Neural cell (in vitro differentiated cells): ENCODE data around the gene UNKL. TPM values are rescaled to one million over a fixed set of nuclear protein-coding genes. Genes with fewer than 3 reads are reported as not detected.

ENCODE experiments used
- H2AFZ ChIP-seq: fragments of 200-600, 300-800 bp; sonication (generic), shearing (Covaris generic); 2 replicates; pipeline ENCODE4 v1.6.0; 2014; ENCODE audit warnings: low read depth, mild to moderate bottlenecking, antibody characterized with exemption, low read length, moderate library complexity
- H3F3A ChIP-seq: fragments of 200-600 bp; shearing (Covaris generic); 2 replicates; pipeline ENCODE4 v1.6.1; 2016; ENCODE audit warnings: mild to moderate bottlenecking, moderate library complexity, mixed read lengths, antibody characterized with exemption, low read length; ENCODE audit not compliant: insufficient read depth, poor library complexity, severe bottlenecking
- H3K27ac ChIP-seq: fragments of 200-600, 300-800 bp; sonication (generic), shearing (Covaris generic); 2 replicates; pipeline ENCODE4 v1.5.1; 2014; ENCODE audit warnings: mild to moderate bottlenecking, low read length, moderate library complexity
- H3K27me3 ChIP-seq: fragments of 300-800, 200-600 bp; sonication (generic), shearing (Covaris generic); 2 replicates; pipeline ENCODE4 v1.6.0; 2014; ENCODE audit warnings: mild to moderate bottlenecking, low read depth, low read length, moderate library complexity; ENCODE audit not compliant: insufficient read depth
- H3K36me3 ChIP-seq: fragments of 300-800, 200-600 bp; sonication (generic), shearing (Covaris generic); 2 replicates; pipeline ENCODE4 v1.5.1; 2014; ENCODE audit warnings: mild to moderate bottlenecking, antibody characterized with exemption, low read length, moderate library complexity; ENCODE audit not compliant: insufficient read depth
- H3K4me2 ChIP-seq: fragments of 300-800, 200-600 bp; sonication (generic), shearing (Covaris generic); 2 replicates; pipeline ENCODE4 v1.6.0; 2014; ENCODE audit warnings: mild to moderate bottlenecking, low read length
- H3K4me3 ChIP-seq: fragments of 300-800, 200-600 bp; sonication (generic), shearing (Covaris generic); 2 replicates; pipeline ENCODE4 v1.5.1; 2014; ENCODE audit warnings: mild to moderate bottlenecking, low read length, moderate library complexity
- H3K79me2 ChIP-seq: fragments of 200-600 bp; shearing (Covaris generic); replicated peaks from 2 replicates; pipeline ENCODE4 v1.6.0; 2014; ENCODE audit warnings: mild to moderate bottlenecking, low read length, moderate library complexity; ENCODE audit not compliant: insufficient read depth
- H3K9ac ChIP-seq: fragments of 300-800, 200-600 bp; sonication (generic), shearing (Covaris generic); 2 replicates; pipeline ENCODE4 v1.6.1; 2016; ENCODE audit warnings: mild to moderate bottlenecking, low read length, mixed read lengths
- H3K9me2 ChIP-seq: fragments of 200-600 bp; shearing (Covaris generic); 2 replicates; pipeline ENCODE4 v1.6.1; 2016; ENCODE audit warnings: mild to moderate bottlenecking, low read length, mixed read lengths; ENCODE audit not compliant: insufficient read depth
- H3K9me3 ChIP-seq: fragments of 200-600, 300-800 bp; sonication (generic), shearing (Covaris generic); 2 replicates; pipeline ENCODE4 v1.6.1; 2016; ENCODE audit warnings: mild to moderate bottlenecking, mixed run types, low read length, moderate library complexity, mixed read lengths
- H4K20me1 ChIP-seq: fragments of 200-600 bp; shearing (Covaris generic); 2 replicates; pipeline ENCODE4 v1.6.1; 2016; ENCODE audit warnings: mild to moderate bottlenecking, mixed run types; ENCODE audit not compliant: insufficient read depth
- EP300 ChIP-seq: fragments of 450-650 bp; conservative IDR thresholded peaks from 2 replicates; pipeline ENCODE4 v1.6.1; 2014; ENCODE audit warnings: antibody characterized with exemption, mild to moderate bottlenecking, moderate library complexity; ENCODE audit not compliant: poor library complexity, severe bottlenecking
- EZH2 ChIP-seq: fragments of 200-600, 300-800 bp; shearing (Covaris generic), sonication (generic); IDR thresholded peaks from 2 replicates; pipeline ENCODE4 v1.6.1; 2014; ENCODE audit warnings: antibody characterized with exemption, low read length, borderline replicate concordance, mild to moderate bottlenecking; ENCODE audit not compliant: insufficient read depth, poor library complexity, severe bottlenecking
- MXI1 ChIP-seq: fragments of 450-650 bp; conservative IDR thresholded peaks from 2 replicates; pipeline ENCODE4 v1.6.1; 2014; ENCODE audit warnings: antibody characterized with exemption, mild to moderate bottlenecking; ENCODE audit not compliant: poor library complexity, severe bottlenecking
- POLR2AphosphoS5 ChIP-seq: IDR thresholded peaks from 2 replicates; pipeline ENCODE4 v1.6.1; 2012
- RAD21 ChIP-seq: fragments of 450-650 bp; conservative IDR thresholded peaks from 2 replicates; pipeline ENCODE4 v1.6.1; 2014; ENCODE audit warnings: antibody characterized with exemption, mild to moderate bottlenecking, moderate library complexity
- SMC3 ChIP-seq: fragments of 450-650 bp; conservative IDR thresholded peaks from 2 replicates; pipeline ENCODE4 v1.6.1; 2014; ENCODE audit warnings: antibody characterized with exemption, mild to moderate bottlenecking, moderate library complexity; ENCODE audit not compliant: poor library complexity
- TAF1 ChIP-seq: IDR thresholded peaks from 2 replicates; pipeline ENCODE4 v1.6.1; 2012; ENCODE audit warnings: low read depth
- polyA plus RNA-seq: library from polyadenylated mRNA; depleted of rRNA; stranded (reverse); fragments of >200 nt; gene quantifications from 2 replicates; pipeline ENCODE4 v1.2.3, GENCODE V29; 2014
- TF ChIP-seq, protein P1 (sequence below): IDR thresholded peaks from 2 replicates; pipeline ENCODE4 v1.6.1; 2012; ENCODE audit warnings: borderline replicate concordance
- TF ChIP-seq, protein P2 (sequence below): fragments of 450-650 bp; IDR thresholded peaks from 2 replicates; pipeline ENCODE4 v1.5.1; 2014; ENCODE audit warnings: antibody characterized with exemption, mild to moderate bottlenecking, moderate library complexity; ENCODE audit not compliant: poor library complexity, severe bottlenecking

Gene UNKL
- polyA plus RNA-seq, 1 donor from 2014 or later = 11.9 TPM

DNA sequence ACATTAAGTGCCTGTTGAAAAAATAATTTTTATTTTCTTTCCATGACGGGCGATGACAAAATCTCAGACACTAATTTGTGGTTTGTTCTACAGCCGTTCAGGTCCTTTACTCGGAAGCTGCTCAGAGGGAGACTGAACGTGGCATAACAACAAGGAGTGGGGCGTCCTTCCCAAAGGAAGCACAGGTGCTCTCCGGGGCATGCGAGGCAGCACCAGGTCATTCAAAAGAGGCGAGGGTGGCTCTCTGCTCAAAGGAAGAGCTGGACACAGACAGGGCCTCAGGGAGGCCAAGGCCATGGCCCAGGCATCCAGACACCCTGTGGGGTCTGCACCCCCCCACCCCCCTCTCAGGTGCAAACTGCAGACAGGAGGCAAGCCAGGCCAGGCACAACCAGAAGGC lies 16.2 kb downstream of the UNKL start:
- H3F3A ChIP-seq = no peaks in the 10 kb centered on the region
- TF ChIP-seq, protein P1, sequence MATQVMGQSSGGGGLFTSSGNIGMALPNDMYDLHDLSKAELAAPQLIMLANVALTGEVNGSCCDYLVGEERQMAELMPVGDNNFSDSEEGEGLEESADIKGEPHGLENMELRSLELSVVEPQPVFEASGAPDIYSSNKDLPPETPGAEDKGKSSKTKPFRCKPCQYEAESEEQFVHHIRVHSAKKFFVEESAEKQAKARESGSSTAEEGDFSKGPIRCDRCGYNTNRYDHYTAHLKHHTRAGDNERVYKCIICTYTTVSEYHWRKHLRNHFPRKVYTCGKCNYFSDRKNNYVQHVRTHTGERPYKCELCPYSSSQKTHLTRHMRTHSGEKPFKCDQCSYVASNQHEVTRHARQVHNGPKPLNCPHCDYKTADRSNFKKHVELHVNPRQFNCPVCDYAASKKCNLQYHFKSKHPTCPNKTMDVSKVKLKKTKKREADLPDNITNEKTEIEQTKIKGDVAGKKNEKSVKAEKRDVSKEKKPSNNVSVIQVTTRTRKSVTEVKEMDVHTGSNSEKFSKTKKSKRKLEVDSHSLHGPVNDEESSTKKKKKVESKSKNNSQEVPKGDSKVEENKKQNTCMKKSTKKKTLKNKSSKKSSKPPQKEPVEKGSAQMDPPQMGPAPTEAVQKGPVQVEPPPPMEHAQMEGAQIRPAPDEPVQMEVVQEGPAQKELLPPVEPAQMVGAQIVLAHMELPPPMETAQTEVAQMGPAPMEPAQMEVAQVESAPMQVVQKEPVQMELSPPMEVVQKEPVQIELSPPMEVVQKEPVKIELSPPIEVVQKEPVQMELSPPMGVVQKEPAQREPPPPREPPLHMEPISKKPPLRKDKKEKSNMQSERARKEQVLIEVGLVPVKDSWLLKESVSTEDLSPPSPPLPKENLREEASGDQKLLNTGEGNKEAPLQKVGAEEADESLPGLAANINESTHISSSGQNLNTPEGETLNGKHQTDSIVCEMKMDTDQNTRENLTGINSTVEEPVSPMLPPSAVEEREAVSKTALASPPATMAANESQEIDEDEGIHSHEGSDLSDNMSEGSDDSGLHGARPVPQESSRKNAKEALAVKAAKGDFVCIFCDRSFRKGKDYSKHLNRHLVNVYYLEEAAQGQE = no peak
- TF ChIP-seq EP300 (no peak), POLR2AphosphoS5 (no peak), MXI1 (no peak), RAD21 (no peak), EZH2 (no peak), SMC3 (no peak), TAF1 (no peak)
- TF ChIP-seq, protein P2, sequence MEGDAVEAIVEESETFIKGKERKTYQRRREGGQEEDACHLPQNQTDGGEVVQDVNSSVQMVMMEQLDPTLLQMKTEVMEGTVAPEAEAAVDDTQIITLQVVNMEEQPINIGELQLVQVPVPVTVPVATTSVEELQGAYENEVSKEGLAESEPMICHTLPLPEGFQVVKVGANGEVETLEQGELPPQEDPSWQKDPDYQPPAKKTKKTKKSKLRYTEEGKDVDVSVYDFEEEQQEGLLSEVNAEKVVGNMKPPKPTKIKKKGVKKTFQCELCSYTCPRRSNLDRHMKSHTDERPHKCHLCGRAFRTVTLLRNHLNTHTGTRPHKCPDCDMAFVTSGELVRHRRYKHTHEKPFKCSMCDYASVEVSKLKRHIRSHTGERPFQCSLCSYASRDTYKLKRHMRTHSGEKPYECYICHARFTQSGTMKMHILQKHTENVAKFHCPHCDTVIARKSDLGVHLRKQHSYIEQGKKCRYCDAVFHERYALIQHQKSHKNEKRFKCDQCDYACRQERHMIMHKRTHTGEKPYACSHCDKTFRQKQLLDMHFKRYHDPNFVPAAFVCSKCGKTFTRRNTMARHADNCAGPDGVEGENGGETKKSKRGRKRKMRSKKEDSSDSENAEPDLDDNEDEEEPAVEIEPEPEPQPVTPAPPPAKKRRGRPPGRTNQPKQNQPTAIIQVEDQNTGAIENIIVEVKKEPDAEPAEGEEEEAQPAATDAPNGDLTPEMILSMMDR = no peak
- no peak overlapping the region for H3K9ac ChIP-seq
- H4K20me1 ChIP-seq = no peaks in the 10 kb centered on the region
- no peaks in the 10 kb centered on the region for H3K79me2 ChIP-seq
- no peaks in the 10 kb centered on the region for H3K9me2 ChIP-seq
- no peak overlapping the region for H3K4me2 ChIP-seq
- H3K9me3 ChIP-seq = no peaks in the 10 kb centered on the region
- no peak overlapping the region for H3K4me3 ChIP-seq
- H3K27ac ChIP-seq = no peak overlapping the region
- no peak overlapping the region for H2AFZ ChIP-seq
- H3K27me3 ChIP-seq = no peaks in the 10 kb centered on the region
- no peaks in the 10 kb centered on the region for H3K36me3 ChIP-seq

DNA sequence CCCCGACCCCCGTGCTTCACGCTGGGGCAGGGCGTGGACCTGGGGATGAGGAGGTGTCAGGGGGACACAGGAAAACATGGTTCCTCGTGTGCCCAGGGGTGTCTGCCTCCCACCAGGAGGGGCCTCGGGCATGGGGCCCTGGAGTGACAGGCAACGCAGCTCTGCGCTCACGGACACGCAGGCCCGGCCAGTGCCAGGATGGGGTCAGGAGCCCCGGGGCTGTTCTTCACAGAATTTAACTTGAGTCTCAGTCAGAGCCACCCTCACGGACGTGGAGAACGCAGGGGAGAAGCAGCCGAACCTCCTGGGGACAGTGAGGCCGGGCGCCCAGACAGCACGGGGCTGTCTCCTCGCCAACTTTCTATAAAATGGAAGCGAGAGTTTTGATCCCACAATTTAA lies 16.7 kb downstream of the UNKL start:
- H3F3A ChIP-seq = no peaks in the 10 kb centered on the region
- no peak overlapping the region for H3K4me2 ChIP-seq
- TF ChIP-seq EZH2 (no peak), EP300 (no peak), TAF1 (no peak), POLR2AphosphoS5 (no peak), MXI1 (no peak), SMC3 (no peak), RAD21 (no peak)
- TF ChIP-seq, protein P1 = no peak
- TF ChIP-seq, protein P2 = no peak
- H4K20me1 ChIP-seq = no peaks in the 10 kb centered on the region
- no peaks in the 10 kb centered on the region for H3K79me2 ChIP-seq
- H3K27ac ChIP-seq = no peak overlapping the region
- no peak overlapping the region for H3K9ac ChIP-seq
- no peaks in the 10 kb centered on the region for H3K9me2 ChIP-seq
- H3K27me3 ChIP-seq = no peaks in the 10 kb centered on the region
- H3K9me3 ChIP-seq = no peaks in the 10 kb centered on the region
- no peaks in the 10 kb centered on the region for H3K36me3 ChIP-seq
- H2AFZ ChIP-seq = no peak overlapping the region
- H3K4me3 ChIP-seq = no peak overlapping the region
